Suppressor macrophage treated with lipopolysaccharide for 4 hours (primary cell): ENCODE measurements around the gene TIMM44.
A peak's percentile ranks its signal among the peaks of the same experiment; 100 is the strongest.

Experiments
- DNase-seq: peaks from one replicate; pipeline ENCODE4 v3.0.0-alpha.2; 2020

TIMM44 gene

GRCh38 chr19:7912144-7912696 is 31.2 kb downstream of the TIMM44 start:
- no peak for DNase-seq

- no peak for DNase-seq
Measured at GRCh38 chr19:7911508-7912143, 31.8 kb downstream of the TIMM44 start.

- no peak for DNase-seq
Measured at GRCh38 chr19:7910321-7911161, 32.9 kb downstream of the TIMM44 start.

- DNase-seq, result no peak
Measured at GRCh38 chr19:7909471-7910067, 33.9 kb downstream of the TIMM44 start.

- DNase-seq, result no peak
Measured at GRCh38 chr19:7908742-7909461, 34.6 kb downstream of the TIMM44 start.

- DNase-seq, result no peak
Measured at GRCh38 chr19:7908078-7908699, 35.3 kb downstream of the TIMM44 start.

- no peak for DNase-seq
Measured at GRCh38 chr19:7907544-7907943, 35.9 kb downstream of the TIMM44 start.

GRCh38 chr19:7907122-7907521 is 36.3 kb downstream of the TIMM44 start:
- no peak for DNase-seq

GRCh38 chr19:7905859-7906258 is 37.6 kb downstream of the TIMM44 start:
- no peak for DNase-seq

GRCh38 chr19:7905268-7905667 is 38.2 kb downstream of the TIMM44 start:
- DNase-seq, result no peak

- peak; percentile 71 for DNase-seq
Measured at GRCh38 chr19:7904074-7905020, 39.1 kb downstream of the TIMM44 start.

GRCh38 chr19:7903244-7904073 is 40.0 kb downstream of the TIMM44 start, which contains the start of gene MAP2K7:
Gene MAP2K7 (plus strand): TSS chr19:7903877. CDS start chr19:7903945, 68 bp downstream.
- DNase-seq, result peak; percentile 100

- DNase-seq, result no peak
Measured at GRCh38 chr19:7902796-7903243, 40.6 kb downstream of the TIMM44 start.

- no peak for DNase-seq
Measured at GRCh38 chr19:7901337-7901736, 42.1 kb downstream of the TIMM44 start.

GRCh38 chr19:7900931-7901330 is 42.5 kb downstream of the TIMM44 start:
- DNase-seq, result no peak

GRCh38 chr19:7900401-7900870 is 43.0 kb downstream of the TIMM44 start:
- DNase-seq, result no peak

GRCh38 chr19:7899751-7900378 is 43.6 kb downstream of the TIMM44 start:
- DNase-seq, result no peak

GRCh38 chr19:7898967-7899366 is 44.5 kb downstream of the TIMM44 start:
- no peak for DNase-seq

GRCh38 chr19:7897292-7897691 is 46.2 kb downstream of the TIMM44 start:
- no peak for DNase-seq

- no peak for DNase-seq
Measured at GRCh38 chr19:7895565-7895964, 47.9 kb downstream of the TIMM44 start.
